ENCODE data around the gene BTBD16.

DNA sequence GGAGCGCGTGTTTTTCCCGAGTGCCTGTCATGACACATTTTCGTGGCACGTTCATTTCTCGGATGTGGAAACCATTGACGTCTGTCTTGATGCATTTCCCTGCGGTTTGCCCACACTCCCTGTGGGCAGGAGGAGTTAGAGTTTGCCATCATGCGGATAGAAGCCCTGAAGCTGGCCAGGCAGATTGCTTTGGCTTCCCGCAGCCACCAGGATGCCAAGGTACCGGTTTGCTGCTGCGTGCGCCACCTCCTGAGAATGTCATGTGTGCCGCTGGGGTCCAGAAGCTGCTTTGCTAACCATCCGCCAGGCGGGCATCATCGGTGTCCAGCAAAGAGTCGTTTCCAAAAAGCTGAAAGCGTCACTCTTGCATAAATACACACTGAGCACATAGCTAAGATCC, 40.9 kb upstream of the BTBD16 start:
- TF ChIP-seq BHLHE40 (IDR thresholded peaks at IDR 0.05; ENCODE audit: borderline replicate concordance) (no peak), TARDBP (IDR thresholded peaks at IDR 0.05) (no peak)

All from HEK293T (cell line).